SK-N-SH (cell line): Measurements from ENCODE around the gene PKDCC.

Experiments used
- EP300 ChIP-seq, 2 experiments: IDR thresholded peaks; 2 replicates each; pipeline versions ENCODE4 v1.4.0 to v1.6.1; 2012; ENCODE audit warnings: borderline replicate concordance in 1 of 2, low read depth in 1 of 2, low read length in 1 of 2
- EZH2phosphoT487 ChIP-seq: fragments of 200-600 bp; sonication (generic); IDR thresholded peaks from 2 replicates; pipeline ENCODE4 v1.6.1; 2017; ENCODE audit warnings: low read depth, mixed run types, mild to moderate bottlenecking, antibody characterized with exemption, moderate library complexity, borderline replicate concordance
- FOSL2 ChIP-seq: IDR thresholded peaks from 2 replicates; pipeline ENCODE4 v1.4.0; 2012; ENCODE audit warnings: low read depth, mild to moderate bottlenecking, moderate library complexity, borderline replicate concordance
- GABPA ChIP-seq: IDR thresholded peaks from 2 replicates; pipeline ENCODE4 v1.4.0; 2012; ENCODE audit warnings: low read depth, mild to moderate bottlenecking
- JUND ChIP-seq: IDR thresholded peaks from 2 replicates; pipeline ENCODE4 v1.4.0; 2012
- NFIC ChIP-seq: IDR thresholded peaks from 2 replicates; pipeline ENCODE4 v1.4.0; 2012; ENCODE audit warnings: borderline replicate concordance
- NRF1 ChIP-seq: IDR thresholded peaks from 2 replicates; pipeline ENCODE4 v1.6.1; 2012; ENCODE audit warnings: low read depth, mild to moderate bottlenecking, low read length
- POLR2AphosphoS5 ChIP-seq: IDR thresholded peaks from 2 replicates; pipeline ENCODE4 v1.6.1; 2012; ENCODE audit warnings: low read depth, low read length
- SIN3A ChIP-seq: IDR thresholded peaks from 2 replicates; pipeline ENCODE4 v1.6.1; 2012; ENCODE audit warnings: low read depth, mild to moderate bottlenecking, low read length, moderate library complexity, borderline replicate concordance
- TAF1 ChIP-seq: IDR thresholded peaks from 2 replicates; pipeline ENCODE4 v1.6.1; 2012; ENCODE audit warnings: low read depth, mild to moderate bottlenecking, low read length, moderate library complexity, borderline replicate concordance
- TF ChIP-seq, protein P1 (sequence below): fragments of 200-600 bp; sonication (generic); IDR thresholded peaks from 2 replicates; pipeline ENCODE4 v1.6.1; 2017; ENCODE audit warnings: antibody characterized with exemption, mild to moderate bottlenecking, moderate library complexity
- TF ChIP-seq, protein P2 (sequence below): IDR thresholded peaks from 2 replicates; pipeline ENCODE4 v1.6.1; 2012; ENCODE audit warnings: mild to moderate bottlenecking, low read depth, low read length, moderate library complexity
- TF ChIP-seq, protein P3 (sequence below): IDR thresholded peaks from 2 replicates; pipeline ENCODE4 v1.4.0; 2012; ENCODE audit warnings: low read depth
- TF ChIP-seq, protein P4 (sequence below): IDR thresholded peaks from 2 replicates; pipeline ENCODE4 v1.4.0; 2012; ENCODE audit warnings: low read depth, borderline replicate concordance

- TF ChIP-seq, protein P1, sequence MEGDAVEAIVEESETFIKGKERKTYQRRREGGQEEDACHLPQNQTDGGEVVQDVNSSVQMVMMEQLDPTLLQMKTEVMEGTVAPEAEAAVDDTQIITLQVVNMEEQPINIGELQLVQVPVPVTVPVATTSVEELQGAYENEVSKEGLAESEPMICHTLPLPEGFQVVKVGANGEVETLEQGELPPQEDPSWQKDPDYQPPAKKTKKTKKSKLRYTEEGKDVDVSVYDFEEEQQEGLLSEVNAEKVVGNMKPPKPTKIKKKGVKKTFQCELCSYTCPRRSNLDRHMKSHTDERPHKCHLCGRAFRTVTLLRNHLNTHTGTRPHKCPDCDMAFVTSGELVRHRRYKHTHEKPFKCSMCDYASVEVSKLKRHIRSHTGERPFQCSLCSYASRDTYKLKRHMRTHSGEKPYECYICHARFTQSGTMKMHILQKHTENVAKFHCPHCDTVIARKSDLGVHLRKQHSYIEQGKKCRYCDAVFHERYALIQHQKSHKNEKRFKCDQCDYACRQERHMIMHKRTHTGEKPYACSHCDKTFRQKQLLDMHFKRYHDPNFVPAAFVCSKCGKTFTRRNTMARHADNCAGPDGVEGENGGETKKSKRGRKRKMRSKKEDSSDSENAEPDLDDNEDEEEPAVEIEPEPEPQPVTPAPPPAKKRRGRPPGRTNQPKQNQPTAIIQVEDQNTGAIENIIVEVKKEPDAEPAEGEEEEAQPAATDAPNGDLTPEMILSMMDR: no peak
- TF ChIP-seq EP300 (IDR thresholded peaks at IDR 0.05; ENCODE audit: borderline replicate concordance in 1 of 2, low read depth in 1 of 2, low read length in 1 of 2) (no peak), GABPA (no peak), POLR2AphosphoS5 (no peak), JUND (no peak), NRF1 (no peak), EZH2phosphoT487 (no peak), NFIC (no peak), TAF1 (no peak), FOSL2 (no peak), SIN3A (no peak)
- TF ChIP-seq, protein P2, sequence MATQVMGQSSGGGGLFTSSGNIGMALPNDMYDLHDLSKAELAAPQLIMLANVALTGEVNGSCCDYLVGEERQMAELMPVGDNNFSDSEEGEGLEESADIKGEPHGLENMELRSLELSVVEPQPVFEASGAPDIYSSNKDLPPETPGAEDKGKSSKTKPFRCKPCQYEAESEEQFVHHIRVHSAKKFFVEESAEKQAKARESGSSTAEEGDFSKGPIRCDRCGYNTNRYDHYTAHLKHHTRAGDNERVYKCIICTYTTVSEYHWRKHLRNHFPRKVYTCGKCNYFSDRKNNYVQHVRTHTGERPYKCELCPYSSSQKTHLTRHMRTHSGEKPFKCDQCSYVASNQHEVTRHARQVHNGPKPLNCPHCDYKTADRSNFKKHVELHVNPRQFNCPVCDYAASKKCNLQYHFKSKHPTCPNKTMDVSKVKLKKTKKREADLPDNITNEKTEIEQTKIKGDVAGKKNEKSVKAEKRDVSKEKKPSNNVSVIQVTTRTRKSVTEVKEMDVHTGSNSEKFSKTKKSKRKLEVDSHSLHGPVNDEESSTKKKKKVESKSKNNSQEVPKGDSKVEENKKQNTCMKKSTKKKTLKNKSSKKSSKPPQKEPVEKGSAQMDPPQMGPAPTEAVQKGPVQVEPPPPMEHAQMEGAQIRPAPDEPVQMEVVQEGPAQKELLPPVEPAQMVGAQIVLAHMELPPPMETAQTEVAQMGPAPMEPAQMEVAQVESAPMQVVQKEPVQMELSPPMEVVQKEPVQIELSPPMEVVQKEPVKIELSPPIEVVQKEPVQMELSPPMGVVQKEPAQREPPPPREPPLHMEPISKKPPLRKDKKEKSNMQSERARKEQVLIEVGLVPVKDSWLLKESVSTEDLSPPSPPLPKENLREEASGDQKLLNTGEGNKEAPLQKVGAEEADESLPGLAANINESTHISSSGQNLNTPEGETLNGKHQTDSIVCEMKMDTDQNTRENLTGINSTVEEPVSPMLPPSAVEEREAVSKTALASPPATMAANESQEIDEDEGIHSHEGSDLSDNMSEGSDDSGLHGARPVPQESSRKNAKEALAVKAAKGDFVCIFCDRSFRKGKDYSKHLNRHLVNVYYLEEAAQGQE: no peak
- TF ChIP-seq, protein P3, sequence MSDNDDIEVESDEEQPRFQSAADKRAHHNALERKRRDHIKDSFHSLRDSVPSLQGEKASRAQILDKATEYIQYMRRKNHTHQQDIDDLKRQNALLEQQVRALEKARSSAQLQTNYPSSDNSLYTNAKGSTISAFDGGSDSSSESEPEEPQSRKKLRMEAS: no peak
- TF ChIP-seq, protein P4, sequence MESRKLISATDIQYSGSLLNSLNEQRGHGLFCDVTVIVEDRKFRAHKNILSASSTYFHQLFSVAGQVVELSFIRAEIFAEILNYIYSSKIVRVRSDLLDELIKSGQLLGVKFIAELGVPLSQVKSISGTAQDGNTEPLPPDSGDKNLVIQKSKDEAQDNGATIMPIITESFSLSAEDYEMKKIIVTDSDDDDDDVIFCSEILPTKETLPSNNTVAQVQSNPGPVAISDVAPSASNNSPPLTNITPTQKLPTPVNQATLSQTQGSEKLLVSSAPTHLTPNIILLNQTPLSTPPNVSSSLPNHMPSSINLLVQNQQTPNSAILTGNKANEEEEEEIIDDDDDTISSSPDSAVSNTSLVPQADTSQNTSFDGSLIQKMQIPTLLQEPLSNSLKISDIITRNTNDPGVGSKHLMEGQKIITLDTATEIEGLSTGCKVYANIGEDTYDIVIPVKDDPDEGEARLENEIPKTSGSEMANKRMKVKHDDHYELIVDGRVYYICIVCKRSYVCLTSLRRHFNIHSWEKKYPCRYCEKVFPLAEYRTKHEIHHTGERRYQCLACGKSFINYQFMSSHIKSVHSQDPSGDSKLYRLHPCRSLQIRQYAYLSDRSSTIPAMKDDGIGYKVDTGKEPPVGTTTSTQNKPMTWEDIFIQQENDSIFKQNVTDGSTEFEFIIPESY: no peak
Observed at GRCh38 chr2:42057159-42057901, 9.5 kb downstream of the PKDCC start.
